B cell (primary cell): ENCODE measurements around the gene PGPEP1. TPM values are rescaled to one million over a fixed set of nuclear protein-coding genes. Genes with fewer than 3 reads are reported as not detected.
A peak's percentile ranks its signal among the peaks of the same experiment; 100 is the strongest.

ENCODE experiments used
- ATAC-seq: fragments of 200-7000 bp; cut with Tn5 transposase; one replicate; pipeline ENCODE4 v1.10.0; 2021; ENCODE audit warnings: low read depth, mild to moderate bottlenecking, moderate number of reproducible peaks, moderate library complexity
- CTCF ChIA-PET: fragments of 350-600 bp; sonication (Branson Sonifier 250); formaldehyde crosslinking; loops from one replicate; lab custom pipeline; 2021; ENCODE audit warnings: antibody characterized with exemption, inconsistent platforms; lab: Charles Lee
- POLR2A ChIA-PET: fragments of 350-600 bp; sonication (Branson Sonifier 250); formaldehyde crosslinking; loops from one replicate; lab custom pipeline; 2021; ENCODE audit warnings: antibody characterized with exemption; lab: Charles Lee
- DNase-seq: peaks from one replicate; pipeline ENCODE4 v3.0.0; 2013
- H2AFZ ChIP-seq: 2 replicates; pipeline ENCODE4 v1.6.1; 2012; ENCODE audit warnings: mild to moderate bottlenecking, low read depth, low read length; ENCODE audit not compliant: insufficient read depth, poor library complexity, severe bottlenecking
- H3K27ac ChIP-seq, 2 donors: 1 replicate in 1 of 2; 2 replicates in 1 of 2; pipeline ENCODE4 v1.5.1; 2012 to 2013; ENCODE audit warnings: low read length in 2 of 2, mild to moderate bottlenecking in 2 of 2, moderate library complexity in 1 of 2
- H3K27me3 ChIP-seq, 4 experiments: fragments of 200-600 bp in 1 of 4; sonication (generic) in 1 of 4; replicated peaks in 1 of 4; 1 replicate in 2 of 4; 2 replicates in 2 of 4; pipeline versions ENCODE4 v1.6.1 to v1.7.0; 2013 to 2016; ENCODE audit warnings: low read length in 3 of 4, mild to moderate bottlenecking in 2 of 4, mixed read lengths in 1 of 4, moderate library complexity in 1 of 4; ENCODE audit not compliant: insufficient read depth in 4 of 4, control insufficient read depth in 3 of 4; ENCODE audit errors: control extremely low read depth in 1 of 4
- H3K36me3 ChIP-seq, 2 experiments: replicated peaks in 1 of 2; 1 replicate in 1 of 2; 2 replicates in 1 of 2; pipeline versions ENCODE4 v1.6.1 to v1.7.1; 2013; ENCODE audit warnings: low read length in 1 of 2; ENCODE audit not compliant: insufficient read depth in 2 of 2, control insufficient read depth in 1 of 2; ENCODE audit errors: control extremely low read depth in 1 of 2, extremely low read depth in 1 of 2
- H3K4me1 ChIP-seq, 2 donors: fragments of 200-600 bp in 1 of 2; sonication (generic) in 1 of 2; 1 replicate in 1 of 2; 2 replicates in 1 of 2; pipeline versions ENCODE4 v1.5.1 to v1.6.1; 2013 to 2017; ENCODE audit warnings: low read length in 2 of 2; ENCODE audit not compliant: control insufficient read depth in 2 of 2, insufficient read depth in 2 of 2
- H3K4me2 ChIP-seq: replicated peaks from 2 replicates; pipeline ENCODE3; 2012; ENCODE audit warnings: mild to moderate bottlenecking, low read depth, low read length; ENCODE audit not compliant: poor library complexity, severe bottlenecking
- H3K4me3 ChIP-seq, 5 experiments: fragments of 200-600 bp in 1 of 5; sonication (generic) in 1 of 5; 1 replicate in 3 of 5; 2 replicates in 2 of 5; pipeline versions ENCODE4 v1.5.1 to v1.7.0; 2011 to 2016; ENCODE audit warnings: low read length in 4 of 5, mild to moderate bottlenecking in 4 of 5, low read depth in 2 of 5, control low read depth in 1 of 5, moderate library complexity in 1 of 5; ENCODE audit not compliant: insufficient read depth in 1 of 5; ENCODE audit errors: control extremely low read depth in 1 of 5, extremely low read depth in 1 of 5
- H3K79me2 ChIP-seq: fragments of 200-600 bp; sonication (generic); one replicate; pipeline ENCODE4 v1.6.0; 2016; ENCODE audit warnings: low read length; ENCODE audit not compliant: control insufficient read depth, insufficient read depth
- H3K9ac ChIP-seq: fragments of 200-600 bp; sonication (generic); 2 replicates; pipeline ENCODE4 v1.6.1; 2017; ENCODE audit warnings: mild to moderate bottlenecking, low read length, moderate library complexity
- H3K9me3 ChIP-seq, 3 donors: one replicate each; pipeline versions ENCODE4 v1.6.1 to v1.7.1; 2013; ENCODE audit warnings: low read length in 2 of 3; ENCODE audit not compliant: control insufficient read depth in 2 of 3, insufficient read depth in 1 of 3; ENCODE audit errors: control extremely low read depth in 1 of 3
- H4K20me1 ChIP-seq: 2 replicates; pipeline ENCODE4 v1.6.0; 2012; ENCODE audit warnings: mild to moderate bottlenecking, low read length; ENCODE audit not compliant: insufficient read depth, control insufficient read depth, poor library complexity, severe bottlenecking
- H3K27ac Mint-ChIP-seq: one replicate; pipeline ENCODE4 v1.8.0; 2021; ENCODE audit warnings: mixed read lengths
- H3K27me3 Mint-ChIP-seq: one replicate; pipeline ENCODE4 v1.8.0; 2021; ENCODE audit warnings: mixed read lengths
- H3K4me1 Mint-ChIP-seq: one replicate; pipeline ENCODE4 v1.8.0; 2021; ENCODE audit warnings: mixed read lengths
- H3K4me3 Mint-ChIP-seq: one replicate; pipeline ENCODE4 v1.8.0; 2021; ENCODE audit warnings: mixed read lengths
- H3K9me3 Mint-ChIP-seq: one replicate; pipeline ENCODE4 v1.8.0; 2022; ENCODE audit warnings: mixed read lengths; ENCODE audit not compliant: insufficient read depth
- CTCF ChIP-seq: fragments of 200-600 bp; IDR thresholded peaks from one replicate; pipeline ENCODE4 v1.8.0; 2022; ENCODE audit warnings: antibody characterized with exemption, mild to moderate bottlenecking
- EZH2 ChIP-seq: IDR thresholded peaks from 2 replicates; pipeline ENCODE4 v1.6.1; 2012; ENCODE audit warnings: borderline replicate concordance, low read depth, mild to moderate bottlenecking, moderate library complexity, low read length; ENCODE audit not compliant: insufficient read depth, poor library complexity, severe bottlenecking
- WGBS: methylation state at CpG from one replicate; pipeline ENCODE4 v1.1.5; 2013; ENCODE audit warnings: missing lambda C conversion rate; ENCODE audit not compliant: insufficient coverage; 5-methylcytosine and 5-hydroxymethylcytosine counted together
- intact Hi-C: fragments of 100-400 bp; cut with micrococcal nuclease; formaldehyde crosslinking; loops from one replicate; pipeline ENCODE4 v1.10.0; 2022
- polyA plus RNA-seq: library from polyadenylated mRNA; depleted of rRNA; stranded (reverse); fragments of >200 nt; gene quantifications from 2 replicates; pipeline ENCODE4 v1.2.3, GENCODE V29; 2012
- total RNA-seq, 2 donors: library from RNA; stranded (reverse); fragments of 120-200 nt in 1 of 2; gene quantifications; 1 replicate in 1 of 2; 2 replicates in 1 of 2; pipeline versions ENCODE4 v1.2.3 to v1.2.4, GENCODE V29; 2013 to 2022

Gene PGPEP1
- total and polyA plus RNA-seq, 2 donors (not counting 1 experiment from before 2014, with no cell fraction given): 17.6 to 20.9 TPM

- Histone ChIP-seq H3K4me3 (peak overlapping the region in 1 of 5 experiments; percentile 87), H3K4me1 (peaks cover 32 to 52% of the 10 kb centered on the region in 2 donors), H4K20me1 (peaks cover 7% of the 10 kb centered on the region), H3K36me3 (no peaks in the 10 kb centered on the region), H2AFZ (no peak overlapping the region), H3K27ac (peak overlapping the region in 1 of 2 donors; percentile 87), H3K27me3 (no peaks in the 10 kb centered on the region), H3K4me2 (peak overlapping the region; percentile 85), H3K9ac (peak overlapping the region; percentile 87), H3K79me2 (peaks cover 51% of the 10 kb centered on the region), H3K9me3 (peaks cover 0 to 6% (median 0%) of the 10 kb centered on the region in 3 donors)
- ChIA-PET POLR2A (interaction anchor here (1.4 to 3.9 kb wide), 7 partner anchors 14 to 117 kb away, joined by 3 to 128 read pairs (median 20); partner anchors contain the start of genes JUND and RAB3A), CTCF (interaction anchor here (0.6 to 9.8 kb wide), 14 partner anchors 8 to 147 kb away, joined by 3 to 242 read pairs (median 4); partner anchors contain the start of gene JUND)
- H3K4me1 Mint-ChIP-seq: peaks cover 52% of the 10 kb centered on the region
- no peaks in the 10 kb centered on the region for H3K27me3 Mint-ChIP-seq
- intact Hi-C loops: loop anchor here (2.0 kb wide), 1 partner anchor 19 kb away; the partner anchor contains the start of gene PGPEP1
- H3K4me3 Mint-ChIP-seq: peak overlapping the region; percentile 87
- no peak for DNase-seq
- no peaks in the 10 kb centered on the region for H3K9me3 Mint-ChIP-seq
- no peak for ATAC-seq
- H3K27ac Mint-ChIP-seq: peak overlapping the region; percentile 94
- TF ChIP-seq CTCF (no peak), EZH2 (no peak)
- 18% methylated on average over 7 of the region's 9 CpGs for WGBS
These were observed 18.7 kb upstream of the PGPEP1 start for GRCh38 chr19:18321734-18322102.

GRCh38 chr19:18322318-18322758, 18.1 kb upstream of the PGPEP1 start:
- Mint-ChIP-seq H3K27ac (peak overlapping the region; percentile 94), H3K4me1 (peaks cover 52% of the 10 kb centered on the region), H3K27me3 (no peaks in the 10 kb centered on the region), H3K9me3 (no peaks in the 10 kb centered on the region), H3K4me3 (peak overlapping the region; percentile 87)
- H3K36me3 ChIP-seq: no peaks in the 10 kb centered on the region
- no peak for ATAC-seq
- DNase-seq: peak; percentile 53
- peak overlapping the region; percentile 84 to 87 for H3K27ac ChIP-seq
- H3K79me2 ChIP-seq: peaks cover 51% of the 10 kb centered on the region
- H3K4me1 ChIP-seq: peaks cover 32 to 50% of the 10 kb centered on the region in 2 donors
- ChIA-PET POLR2A (interaction anchor here (0.7 to 3.9 kb wide), 10 partner anchors 15 to 141 kb away, joined by 3 to 128 read pairs (median 9); partner anchors contain the start of genes JUND and RAB3A), CTCF (interaction anchor here (0.6 to 9.8 kb wide), 22 partner anchors 9 to 148 kb away, joined by 3 to 242 read pairs (median 4); partner anchors contain the start of genes JUND and SSBP4)
- TF ChIP-seq CTCF (no peak), EZH2 (no peak)
- peak overlapping the region; percentile 87 for H3K9ac ChIP-seq
- H3K27me3 ChIP-seq: no peaks in the 10 kb centered on the region
- peaks cover 0 to 6% (median 0%) of the 10 kb centered on the region in 3 donors for H3K9me3 ChIP-seq
- peak overlapping the region; percentile 80 for H2AFZ ChIP-seq
- H4K20me1 ChIP-seq: peaks cover 7% of the 10 kb centered on the region
- 4% methylated on average over 3 of the region's 7 CpGs for WGBS
- peak overlapping the region; percentile 81 to 97 (median 91) for H3K4me3 ChIP-seq
- intact Hi-C loops: loop anchor here (2.0 kb wide), 1 partner anchor 18 kb away; the partner anchor contains the start of gene PGPEP1
- peak overlapping the region; percentile 85 for H3K4me2 ChIP-seq
